ENCODE data around the gene C20orf141. TPM values are rescaled to one million over a fixed set of nuclear protein-coding genes. Genes with fewer than 3 reads are reported as not detected.
A peak's percentile ranks its signal among the peaks of the same experiment; 100 is the strongest.

C20orf141 gene
- total RNA-seq, 1 experiment from 2014 or later: not detected

GRCh38 chr20:2820084-2820895 lies 5.5 kb downstream of the C20orf141 start:
- Mint-ChIP-seq H3K4me3 (peak overlapping the region; percentile 7 to 35; a peak in 3 of 5 replicates), H3K27ac (0 out of 7 replicates have a peak overlapping the region, but pooled peaks of 1 of the 3 experiments have one; percentile 28)

More at GRCh38 chr20:2820084-2820895, 5.5 kb downstream of the C20orf141 start:
- Histone ChIP-seq H3K79me2 (ENCODE audit: insufficient read depth, low read length) (no peaks in the 10 kb centered on the region), H3K14ac (ENCODE audit: insufficient read depth, low read length) (peak overlapping the region; percentile 67; the same call in 1 of the 2 replicates), H3K79me1 (ENCODE audit: insufficient read depth, low read depth, low read length, poor library complexity, severe bottlenecking) (no peaks in the 10 kb centered on the region), H4K20me1 (ENCODE audit: control insufficient read depth, insufficient read depth, insufficient read length) (no peaks in the 10 kb centered on the region), H3K9me3 (ENCODE audit: control insufficient read depth, low read depth, low read length) (no peaks in the 10 kb centered on the region), H2BK15ac (ENCODE audit: low read depth, low read length) (no peak overlapping the region), H3K23me2 (ENCODE audit: insufficient read length, low read depth, low read length, poor library complexity, severe bottlenecking) (peaks cover 6% of the 10 kb centered on the region), H3K4ac (ENCODE audit: low read depth, low read length) (no peak overlapping the region), H3K9ac (ENCODE audit: extremely low read depth, insufficient read length, low read length) (no peak overlapping the region), H3K4me1 (ENCODE audit: insufficient read depth, low read length) (no peaks in the 10 kb centered on the region), H3K27me3 (ENCODE audit: insufficient read depth, low read length) (peaks cover 9% of the 10 kb centered on the region; the same call in 1 of the 2 replicates), H3K27ac (ENCODE audit: insufficient read length, low read depth, low read length) (no peak overlapping the region), H2BK20ac (ENCODE audit: low read depth, low read length, poor library complexity, severe bottlenecking) (no peak overlapping the region), H2BK5ac (ENCODE audit: insufficient read length, low read length) (no peak overlapping the region), H2BK120ac (ENCODE audit: low read depth, low read length, poor library complexity, severe bottlenecking) (no peak overlapping the region), H3K18ac (ENCODE audit: insufficient read length, low read depth, low read length) (peak overlapping the region; percentile 78), H4K5ac (ENCODE audit: insufficient read length, low read depth, low read length) (no peak overlapping the region), H4K8ac (replicated peaks; ENCODE audit: insufficient read length, low read depth, low read length) (no peak overlapping the region), H3K23ac (ENCODE audit: insufficient read length, low read depth, low read length) (no peak overlapping the region), H2AK5ac (ENCODE audit: insufficient read length, low read length) (no peak overlapping the region), H2AFZ (ENCODE audit: low read length) (peak overlapping the region; percentile 34), H3K56ac (ENCODE audit: insufficient read length, low read depth, low read length) (no peak overlapping the region), H4K91ac (ENCODE audit: insufficient read length, low read depth, low read length) (no peak overlapping the region), H3T11ph (ENCODE audit: low read length) (no peak overlapping the region), H3K4me2 (ENCODE audit: insufficient read depth, insufficient read length, low read length) (peak overlapping the region; percentile 29), H2BK12ac (ENCODE audit: insufficient read length, low read depth, low read length) (no peak overlapping the region)
- DNase-seq: peak; percentile 68
- H3K27me3 Mint-ChIP-seq (ENCODE audit: low read depth): peaks cover 26% of the 10 kb centered on the region
- WGBS (ENCODE audit: extremely low coverage, insufficient read length, low lambda C conversion rate): no CpG with 5 or more reads among the region's 32 CpGs
- TF ChIP-seq, protein P1, sequence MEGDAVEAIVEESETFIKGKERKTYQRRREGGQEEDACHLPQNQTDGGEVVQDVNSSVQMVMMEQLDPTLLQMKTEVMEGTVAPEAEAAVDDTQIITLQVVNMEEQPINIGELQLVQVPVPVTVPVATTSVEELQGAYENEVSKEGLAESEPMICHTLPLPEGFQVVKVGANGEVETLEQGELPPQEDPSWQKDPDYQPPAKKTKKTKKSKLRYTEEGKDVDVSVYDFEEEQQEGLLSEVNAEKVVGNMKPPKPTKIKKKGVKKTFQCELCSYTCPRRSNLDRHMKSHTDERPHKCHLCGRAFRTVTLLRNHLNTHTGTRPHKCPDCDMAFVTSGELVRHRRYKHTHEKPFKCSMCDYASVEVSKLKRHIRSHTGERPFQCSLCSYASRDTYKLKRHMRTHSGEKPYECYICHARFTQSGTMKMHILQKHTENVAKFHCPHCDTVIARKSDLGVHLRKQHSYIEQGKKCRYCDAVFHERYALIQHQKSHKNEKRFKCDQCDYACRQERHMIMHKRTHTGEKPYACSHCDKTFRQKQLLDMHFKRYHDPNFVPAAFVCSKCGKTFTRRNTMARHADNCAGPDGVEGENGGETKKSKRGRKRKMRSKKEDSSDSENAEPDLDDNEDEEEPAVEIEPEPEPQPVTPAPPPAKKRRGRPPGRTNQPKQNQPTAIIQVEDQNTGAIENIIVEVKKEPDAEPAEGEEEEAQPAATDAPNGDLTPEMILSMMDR (conservative IDR thresholded peaks at IDR 0.05): no peak
- 0 out of 5 replicates have a peak, but pooled peaks cover 0 to 2% of the 10 kb centered on the region in 2 experiments for H3K9me3 Mint-ChIP-seq
- H3K4me1 Mint-ChIP-seq: peaks cover 18% of the 10 kb centered on the region in 2 experiments
- H3K36me3 Mint-ChIP-seq (ENCODE audit: insufficient read depth in 1 of 3, low read depth in 3 of 3): no peaks in the 10 kb centered on the region; a peak in 1 of 7 replicates
